RCC 7860 (cell line): ENCODE data around the gene ZNF316.

Source experiments
- DNase-seq: peaks from one replicate; pipeline ENCODE4 v3.0.0-alpha.2; 2015; ENCODE audit warnings: low spot score
- FAIRE-seq: peaks from 2 replicates; lab custom pipeline; 2012; peaks lifted over from hg19 to GRCh38; lab: Jason Lieb, UNC

Gene ZNF316

GRCh38 chr7:6636741-6637543 is at the start of gene ZNF316:
Gene ZNF316, plus strand, starts transcription at chr7:6637318. Its CDS starts 5,092 bp downstream, at chr7:6642410.
- FAIRE-seq, result no peak
- DNase-seq, result peak; percentile 12

GRCh38 chr7:6588566-6588965 is 48.6 kb upstream of the ZNF316 start:
- no peak for FAIRE-seq

GRCh38 chr7:6589151-6589828 is 47.8 kb upstream of the ZNF316 start:
- no peak for DNase-seq
- FAIRE-seq, result no peak

More at GRCh38 chr7:6588566-6588965, 48.6 kb upstream of the ZNF316 start:
- no peak for DNase-seq

GRCh38 chr7:6589829-6590644 is 47.1 kb upstream of the ZNF316 start, which contains the start of gene INTS15:
Gene INTS15, plus strand, starts transcription at chr7:6590021. Its CDS starts 263 bp downstream, at chr7:6590284.
- DNase-seq (peak; percentile 54), FAIRE-seq (no peak)

- FAIRE-seq, result no peak
- DNase-seq, result peak; percentile 10
These were observed 46.4 kb upstream of the ZNF316 start for GRCh38 chr7:6590645-6591110.

- DNase-seq (no peak), FAIRE-seq (no peak)
These were observed 37.0 kb upstream of the ZNF316 start for GRCh38 chr7:6600093-6600492.

GRCh38 chr7:6604458-6604857 is 32.7 kb upstream of the ZNF316 start:
- DNase-seq (no peak), FAIRE-seq (no peak)

GRCh38 chr7:6606866-6607583 is 30.1 kb upstream of the ZNF316 start:
- no peak for FAIRE-seq
- DNase-seq, result no peak

- FAIRE-seq (no peak), DNase-seq (no peak)
These were observed 29.5 kb upstream of the ZNF316 start for GRCh38 chr7:6607651-6608051.

GRCh38 chr7:6608081-6608480 is 29.0 kb upstream of the ZNF316 start:
- FAIRE-seq (no peak), DNase-seq (no peak)

- FAIRE-seq, result no peak
- no peak for DNase-seq
These were observed 28.3 kb upstream of the ZNF316 start for GRCh38 chr7:6608794-6609193.

- FAIRE-seq, result no peak
- no peak for DNase-seq
These were observed 24.3 kb upstream of the ZNF316 start for GRCh38 chr7:6612819-6613218.

GRCh38 chr7:6613706-6614105 is 23.4 kb upstream of the ZNF316 start:
- FAIRE-seq (no peak), DNase-seq (no peak)

GRCh38 chr7:6614953-6615722 is 22.0 kb upstream of the ZNF316 start, which contains the start of gene ZNF853:
Gene ZNF853, plus strand, starts transcription at chr7:6615610. Its CDS starts 565 bp downstream, at chr7:6616175.
- no peak for DNase-seq
- no peak for FAIRE-seq

GRCh38 chr7:6615723-6616555 is 21.2 kb upstream of the ZNF316 start:
- DNase-seq (no peak), FAIRE-seq (no peak)

GRCh38 chr7:6616854-6617643 is 20.1 kb upstream of the ZNF316 start:
- no peak for FAIRE-seq

GRCh38 chr7:6618621-6619020 is 18.5 kb upstream of the ZNF316 start:
- DNase-seq (no peak), FAIRE-seq (no peak)

More at GRCh38 chr7:6616854-6617643, 20.1 kb upstream of the ZNF316 start:
- DNase-seq, result no peak

- DNase-seq, result no peak
- FAIRE-seq, result no peak
These were observed 17.2 kb upstream of the ZNF316 start for GRCh38 chr7:6619961-6620360.
